HL-60 (cell line): Measurements from ENCODE around the gene SGSM1.

Source experiments
- GABPA ChIP-seq: IDR thresholded peaks from 2 replicates; pipeline ENCODE4 v1.6.1; 2012; ENCODE audit warnings: low read depth
- POLR2AphosphoS5 ChIP-seq: IDR thresholded peaks from 2 replicates; pipeline ENCODE4 v1.6.1; 2012; ENCODE audit warnings: low read depth
- SPI1 ChIP-seq: IDR thresholded peaks from 2 replicates; pipeline ENCODE4 v1.6.1; 2012; ENCODE audit warnings: low read depth, mild to moderate bottlenecking, borderline replicate concordance
- TF ChIP-seq, protein P1 (sequence below): IDR thresholded peaks from one replicate; pipeline ENCODE4 v1.5.1; 2011; ENCODE audit warnings: low read length, control low read depth, inconsistent platforms; ENCODE audit not compliant: insufficient read depth
- TF ChIP-seq, protein P2 (sequence below): IDR thresholded peaks from 2 replicates; pipeline ENCODE4 v1.6.1; 2012; ENCODE audit warnings: low read depth; ENCODE audit not compliant: insufficient replicate concordance

GRCh38 chr22:24796056-24796455 lies 10.0 kb upstream of the SGSM1 start:
- TF ChIP-seq, protein P1, sequence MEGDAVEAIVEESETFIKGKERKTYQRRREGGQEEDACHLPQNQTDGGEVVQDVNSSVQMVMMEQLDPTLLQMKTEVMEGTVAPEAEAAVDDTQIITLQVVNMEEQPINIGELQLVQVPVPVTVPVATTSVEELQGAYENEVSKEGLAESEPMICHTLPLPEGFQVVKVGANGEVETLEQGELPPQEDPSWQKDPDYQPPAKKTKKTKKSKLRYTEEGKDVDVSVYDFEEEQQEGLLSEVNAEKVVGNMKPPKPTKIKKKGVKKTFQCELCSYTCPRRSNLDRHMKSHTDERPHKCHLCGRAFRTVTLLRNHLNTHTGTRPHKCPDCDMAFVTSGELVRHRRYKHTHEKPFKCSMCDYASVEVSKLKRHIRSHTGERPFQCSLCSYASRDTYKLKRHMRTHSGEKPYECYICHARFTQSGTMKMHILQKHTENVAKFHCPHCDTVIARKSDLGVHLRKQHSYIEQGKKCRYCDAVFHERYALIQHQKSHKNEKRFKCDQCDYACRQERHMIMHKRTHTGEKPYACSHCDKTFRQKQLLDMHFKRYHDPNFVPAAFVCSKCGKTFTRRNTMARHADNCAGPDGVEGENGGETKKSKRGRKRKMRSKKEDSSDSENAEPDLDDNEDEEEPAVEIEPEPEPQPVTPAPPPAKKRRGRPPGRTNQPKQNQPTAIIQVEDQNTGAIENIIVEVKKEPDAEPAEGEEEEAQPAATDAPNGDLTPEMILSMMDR = no peak
- TF ChIP-seq, protein P2, sequence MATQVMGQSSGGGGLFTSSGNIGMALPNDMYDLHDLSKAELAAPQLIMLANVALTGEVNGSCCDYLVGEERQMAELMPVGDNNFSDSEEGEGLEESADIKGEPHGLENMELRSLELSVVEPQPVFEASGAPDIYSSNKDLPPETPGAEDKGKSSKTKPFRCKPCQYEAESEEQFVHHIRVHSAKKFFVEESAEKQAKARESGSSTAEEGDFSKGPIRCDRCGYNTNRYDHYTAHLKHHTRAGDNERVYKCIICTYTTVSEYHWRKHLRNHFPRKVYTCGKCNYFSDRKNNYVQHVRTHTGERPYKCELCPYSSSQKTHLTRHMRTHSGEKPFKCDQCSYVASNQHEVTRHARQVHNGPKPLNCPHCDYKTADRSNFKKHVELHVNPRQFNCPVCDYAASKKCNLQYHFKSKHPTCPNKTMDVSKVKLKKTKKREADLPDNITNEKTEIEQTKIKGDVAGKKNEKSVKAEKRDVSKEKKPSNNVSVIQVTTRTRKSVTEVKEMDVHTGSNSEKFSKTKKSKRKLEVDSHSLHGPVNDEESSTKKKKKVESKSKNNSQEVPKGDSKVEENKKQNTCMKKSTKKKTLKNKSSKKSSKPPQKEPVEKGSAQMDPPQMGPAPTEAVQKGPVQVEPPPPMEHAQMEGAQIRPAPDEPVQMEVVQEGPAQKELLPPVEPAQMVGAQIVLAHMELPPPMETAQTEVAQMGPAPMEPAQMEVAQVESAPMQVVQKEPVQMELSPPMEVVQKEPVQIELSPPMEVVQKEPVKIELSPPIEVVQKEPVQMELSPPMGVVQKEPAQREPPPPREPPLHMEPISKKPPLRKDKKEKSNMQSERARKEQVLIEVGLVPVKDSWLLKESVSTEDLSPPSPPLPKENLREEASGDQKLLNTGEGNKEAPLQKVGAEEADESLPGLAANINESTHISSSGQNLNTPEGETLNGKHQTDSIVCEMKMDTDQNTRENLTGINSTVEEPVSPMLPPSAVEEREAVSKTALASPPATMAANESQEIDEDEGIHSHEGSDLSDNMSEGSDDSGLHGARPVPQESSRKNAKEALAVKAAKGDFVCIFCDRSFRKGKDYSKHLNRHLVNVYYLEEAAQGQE = no peak
- no peak for TF ChIP-seq POLR2AphosphoS5
- no peak for TF ChIP-seq GABPA
- TF ChIP-seq SPI1 = no peak
